KMS-11 (cell line): ENCODE results near the gene IFFO2.

Experiments used
- H2AFZ ChIP-seq: fragments of 200-600 bp; sonication (generic); 2 replicates; pipeline ENCODE4 v1.6.1; 2016; ENCODE audit warnings: antibody characterized with exemption, mixed run types, low read depth
- H3K27ac ChIP-seq: fragments of 200-600 bp; sonication (generic); 2 replicates; pipeline ENCODE4 v1.6.1; 2016; ENCODE audit warnings: mild to moderate bottlenecking, mixed run types
- H3K27me3 ChIP-seq: fragments of 200-600 bp; sonication (generic); 2 replicates; pipeline ENCODE4 v1.6.1; 2017; ENCODE audit warnings: mild to moderate bottlenecking, low read depth, mixed run types, moderate library complexity; ENCODE audit not compliant: insufficient read depth
- H3K36me3 ChIP-seq: fragments of 200-600 bp; sonication (generic); 2 replicates; pipeline ENCODE4 v1.6.1; 2017; ENCODE audit warnings: mild to moderate bottlenecking, mixed run types; ENCODE audit not compliant: insufficient read depth
- H3K4me1 ChIP-seq: fragments of 200-600 bp; sonication (generic); 2 replicates; pipeline ENCODE4 v1.6.1; 2016; ENCODE audit warnings: mild to moderate bottlenecking, low read depth, mixed run types; ENCODE audit not compliant: poor library complexity, severe bottlenecking
- H3K4me2 ChIP-seq: fragments of 200-600 bp; sonication (generic); 2 replicates; pipeline ENCODE4 v1.7.0; 2016; ENCODE audit warnings: mild to moderate bottlenecking, mixed run types
- H3K4me3 ChIP-seq: fragments of 200-600 bp; sonication (generic); IDR thresholded peaks from 2 replicates; pipeline ENCODE4 v1.6.1; 2017; ENCODE audit warnings: low read depth, low read length, mixed read lengths; ENCODE audit not compliant: insufficient read depth
- H3K79me2 ChIP-seq: fragments of 200-600 bp; sonication (generic); 2 replicates; pipeline ENCODE4 v1.6.1; 2016; ENCODE audit warnings: low read depth, mixed run types; ENCODE audit not compliant: insufficient read depth
- H3K9ac ChIP-seq: fragments of 200-600 bp; sonication (generic); 2 replicates; pipeline ENCODE4 v1.6.1; 2016; ENCODE audit warnings: mild to moderate bottlenecking, mixed run types
- H4K20me1 ChIP-seq: fragments of 200-600 bp; sonication (generic); 2 replicates; pipeline ENCODE4 v1.6.1; 2016; ENCODE audit warnings: mild to moderate bottlenecking, mixed run types; ENCODE audit not compliant: insufficient read depth
- TF ChIP-seq, protein P1 (sequence below): fragments of 200-600 bp; sonication (generic); conservative IDR thresholded peaks from 2 replicates; pipeline ENCODE4 v1.6.1; 2017; ENCODE audit warnings: low read depth, mild to moderate bottlenecking, antibody characterized with exemption, low read length, moderate library complexity, mixed read lengths

IFFO2 gene

DNA sequence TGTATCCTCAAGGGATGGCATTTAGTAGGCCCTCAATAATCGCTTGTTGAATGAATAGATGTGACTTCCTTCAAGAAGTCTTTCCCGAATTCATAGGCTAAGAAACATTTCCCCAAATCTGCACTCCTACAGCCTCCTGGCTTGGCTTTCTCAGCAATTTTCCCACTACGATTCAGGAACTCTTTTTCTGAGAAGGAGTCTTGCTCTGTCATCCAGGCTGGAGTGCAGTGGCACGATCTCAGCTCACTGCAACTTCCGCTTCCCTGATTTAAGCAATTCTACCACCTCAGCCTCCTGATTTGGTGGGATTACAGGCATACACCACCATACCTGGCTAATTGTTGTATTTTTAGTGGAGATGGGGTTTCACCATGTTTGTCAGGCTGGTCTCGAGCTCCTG, 37.9 kb upstream of the IFFO2 start:
- H3K27me3 ChIP-seq, result peaks cover 18% of the 10 kb centered on the region
- TF ChIP-seq, protein P1, sequence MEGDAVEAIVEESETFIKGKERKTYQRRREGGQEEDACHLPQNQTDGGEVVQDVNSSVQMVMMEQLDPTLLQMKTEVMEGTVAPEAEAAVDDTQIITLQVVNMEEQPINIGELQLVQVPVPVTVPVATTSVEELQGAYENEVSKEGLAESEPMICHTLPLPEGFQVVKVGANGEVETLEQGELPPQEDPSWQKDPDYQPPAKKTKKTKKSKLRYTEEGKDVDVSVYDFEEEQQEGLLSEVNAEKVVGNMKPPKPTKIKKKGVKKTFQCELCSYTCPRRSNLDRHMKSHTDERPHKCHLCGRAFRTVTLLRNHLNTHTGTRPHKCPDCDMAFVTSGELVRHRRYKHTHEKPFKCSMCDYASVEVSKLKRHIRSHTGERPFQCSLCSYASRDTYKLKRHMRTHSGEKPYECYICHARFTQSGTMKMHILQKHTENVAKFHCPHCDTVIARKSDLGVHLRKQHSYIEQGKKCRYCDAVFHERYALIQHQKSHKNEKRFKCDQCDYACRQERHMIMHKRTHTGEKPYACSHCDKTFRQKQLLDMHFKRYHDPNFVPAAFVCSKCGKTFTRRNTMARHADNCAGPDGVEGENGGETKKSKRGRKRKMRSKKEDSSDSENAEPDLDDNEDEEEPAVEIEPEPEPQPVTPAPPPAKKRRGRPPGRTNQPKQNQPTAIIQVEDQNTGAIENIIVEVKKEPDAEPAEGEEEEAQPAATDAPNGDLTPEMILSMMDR, result no peak
- H2AFZ ChIP-seq, result no peak overlapping the region

DNA sequence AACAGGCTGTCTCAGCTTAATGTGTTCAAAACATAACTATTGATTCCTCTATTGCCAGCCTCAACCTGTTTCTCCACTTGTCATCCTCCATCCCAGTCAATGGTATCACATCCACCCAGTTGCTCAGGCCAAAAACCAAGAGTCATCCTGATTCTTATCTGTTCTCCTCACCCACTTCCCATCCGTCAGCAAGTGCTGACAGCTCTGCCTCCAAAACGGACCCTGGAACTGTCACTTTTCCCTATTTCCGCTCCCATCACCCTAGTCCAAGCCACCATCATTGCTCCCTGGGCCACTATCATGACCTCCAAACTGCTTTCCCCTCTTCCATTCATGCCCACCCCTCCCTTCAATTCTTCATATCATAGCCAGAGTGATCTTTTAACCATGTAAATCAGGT, 36.2 kb upstream of the IFFO2 start:
- Histone ChIP-seq H2AFZ (no peak overlapping the region), H3K79me2 (no peaks in the 10 kb centered on the region), H3K4me2 (no peak overlapping the region), H3K27ac (no peak overlapping the region), H3K27me3 (peaks cover 21% of the 10 kb centered on the region), H4K20me1 (no peaks in the 10 kb centered on the region), H3K4me3 (no peak overlapping the region), H3K36me3 (no peaks in the 10 kb centered on the region), H3K4me1 (no peaks in the 10 kb centered on the region), H3K9ac (no peak overlapping the region)
- TF ChIP-seq, protein P1, result no peak

More for the DNA sequence above, 37.9 kb upstream of the IFFO2 start:
- Histone ChIP-seq H3K79me2 (no peaks in the 10 kb centered on the region), H4K20me1 (no peaks in the 10 kb centered on the region), H3K4me2 (no peak overlapping the region), H3K9ac (no peak overlapping the region), H3K27ac (no peak overlapping the region), H3K4me1 (no peaks in the 10 kb centered on the region), H3K4me3 (no peak overlapping the region), H3K36me3 (no peaks in the 10 kb centered on the region)

DNA sequence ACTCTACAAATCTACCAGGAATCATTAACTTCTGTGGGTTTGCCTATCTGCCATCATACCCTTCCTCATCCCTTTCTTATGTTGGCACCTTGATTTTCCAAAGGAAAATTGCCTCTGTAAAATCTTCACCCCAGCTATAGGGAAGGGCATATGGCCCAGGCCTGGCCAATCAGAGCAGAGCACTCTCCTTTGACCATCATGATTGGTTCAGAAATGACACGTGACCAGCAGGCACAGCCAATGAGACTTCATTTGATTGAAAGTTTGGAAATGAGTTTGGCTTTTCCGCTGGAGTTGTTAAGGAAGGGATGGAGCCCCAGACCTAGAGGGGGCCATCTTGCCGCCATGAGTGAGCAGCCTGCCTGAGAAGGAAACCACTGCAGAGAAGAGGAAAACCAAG, 35.1 kb upstream of the IFFO2 start:
- H3K9ac ChIP-seq, result no peak overlapping the region
- no peaks in the 10 kb centered on the region for H4K20me1 ChIP-seq
- H3K4me2 ChIP-seq, result no peak overlapping the region
- H3K36me3 ChIP-seq, result no peaks in the 10 kb centered on the region
- TF ChIP-seq, protein P1, result no peak
- no peak overlapping the region for H3K4me3 ChIP-seq
- H3K79me2 ChIP-seq, result no peaks in the 10 kb centered on the region
- H3K4me1 ChIP-seq, result no peaks in the 10 kb centered on the region
- no peak overlapping the region for H2AFZ ChIP-seq
- H3K27ac ChIP-seq, result no peak overlapping the region
- H3K27me3 ChIP-seq, result peaks cover 31% of the 10 kb centered on the region

DNA sequence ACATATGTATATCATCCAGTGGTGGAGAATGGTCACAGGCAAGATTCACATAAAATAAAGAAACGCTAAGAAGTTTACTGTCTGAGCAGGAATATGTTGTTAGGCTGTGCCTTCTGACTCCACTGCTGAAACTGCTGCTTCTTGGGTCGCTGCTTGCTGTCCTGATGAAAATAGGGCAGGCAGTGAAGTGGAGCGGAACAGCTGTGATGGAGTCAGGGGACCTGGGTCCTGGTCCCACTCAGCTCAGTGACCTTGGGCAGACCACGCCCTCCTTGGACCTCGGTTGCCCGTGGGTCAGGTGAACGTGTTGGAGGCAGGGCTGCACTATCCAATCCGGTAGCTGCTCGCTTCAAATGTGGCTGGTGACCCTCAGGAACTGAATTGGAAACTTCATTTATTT, 33.4 kb upstream of the IFFO2 start:
- H2AFZ ChIP-seq, result no peak overlapping the region
- no peaks in the 10 kb centered on the region for H3K36me3 ChIP-seq
- no peaks in the 10 kb centered on the region for H4K20me1 ChIP-seq
- no peaks in the 10 kb centered on the region for H3K79me2 ChIP-seq
- no peak overlapping the region for H3K9ac ChIP-seq
- no peak overlapping the region for H3K27ac ChIP-seq
- no peaks in the 10 kb centered on the region for H3K4me1 ChIP-seq
- H3K4me3 ChIP-seq, result no peak overlapping the region
- TF ChIP-seq, protein P1, result no peak
- peaks cover 45% of the 10 kb centered on the region for H3K27me3 ChIP-seq
- H3K4me2 ChIP-seq, result no peak overlapping the region
